ENCODE results near the gene RSPO1.
"Not testable (repeated sequence)": the region's sequence is repeated elsewhere in the genome, so short reads cannot be mapped to it uniquely, and the experiment has no call there.

The RSPO1 gene

GRCh38 chr1:37612186-37612585 is 22.5 kb downstream of the RSPO1 start:
- no peak for DNase-seq

GRCh38 chr1:37609994-37610393 is 24.7 kb downstream of the RSPO1 start:
- no peak for DNase-seq

- DNase-seq, result no peak
Observed at GRCh38 chr1:37609002-37609401, 25.7 kb downstream of the RSPO1 start.

- DNase-seq, result no peak
Observed at GRCh38 chr1:37606481-37607263, 28.0 kb downstream of the RSPO1 start.

GRCh38 chr1:37605806-37606474 is 28.8 kb downstream of the RSPO1 start:
- DNase-seq, result no peak

GRCh38 chr1:37605061-37605650 is 29.5 kb downstream of the RSPO1 start:
- DNase-seq, result no peak

GRCh38 chr1:37602750-37603694 is 31.7 kb downstream of the RSPO1 start:
- peak; percentile 58 for DNase-seq

GRCh38 chr1:37601441-37601840 is 33.3 kb downstream of the RSPO1 start:
- no peak for DNase-seq

- DNase-seq, result no peak
Observed at GRCh38 chr1:37599940-37600339, 34.8 kb downstream of the RSPO1 start.

GRCh38 chr1:37596182-37596667 is 38.5 kb downstream of the RSPO1 start:
- no peak for DNase-seq

- DNase-seq, result peak; percentile 97
Observed at GRCh38 chr1:37595440-37596181, 39.1 kb downstream of the RSPO1 start, which contains the start of gene GNL2. GNL2 (minus strand) TSS chr1:37595937; CDS start chr1:37595822, 115 bp downstream.

GRCh38 chr1:37593726-37594125 is 41.0 kb downstream of the RSPO1 start:
- DNase-seq, result no peak

- no peak for DNase-seq
Observed at GRCh38 chr1:37588939-37589338, 45.8 kb downstream of the RSPO1 start.

- not testable (repeated sequence) for DNase-seq
Observed at GRCh38 chr1:37584544-37584943, 50.1 kb downstream of the RSPO1 start.

GRCh38 chr1:37575692-37576091 is 59.0 kb downstream of the RSPO1 start:
- DNase-seq, result no peak

- no peak for DNase-seq
Observed at GRCh38 chr1:37574834-37575480, 59.7 kb downstream of the RSPO1 start.

- no peak for DNase-seq
Observed at GRCh38 chr1:37570528-37571334, 64.0 kb downstream of the RSPO1 start.

- DNase-seq, result no peak
Observed at GRCh38 chr1:37567023-37567422, 67.7 kb downstream of the RSPO1 start.

GRCh38 chr1:37564892-37565291 is 69.8 kb downstream of the RSPO1 start:
- DNase-seq, result no peak

- DNase-seq, result no peak
Observed at GRCh38 chr1:37562984-37563383, 71.7 kb downstream of the RSPO1 start.

Data from NCI-H345 (cell line).